Heart right ventricle (tissue), 16 donors: ENCODE data around the gene NDUFS6. TPM values are rescaled to one million over a fixed set of nuclear protein-coding genes. Genes with fewer than 3 reads are reported as not detected.

ENCODE experiments used
- ATAC-seq, 8 donors: fragments of 200-7000 bp; cut with Tn5 transposase; one replicate each; pipeline ENCODE4 v1.9.1; 2020; ENCODE audit warnings: mild to moderate bottlenecking in 8 of 8, moderate library complexity in 8 of 8, moderate number of reproducible peaks in 1 of 8
- DNase-seq, 2 donors: peaks; one replicate each; pipeline ENCODE4 v3.0.0-alpha.2; 2020
- H3K27ac ChIP-seq, 10 donors: fragments of 200-600 bp; sonication (generic) in 2 of 10; one replicate each; pipeline versions ENCODE4 v1.5.0 to v1.8.0; 2020 to 2022; ENCODE audit warnings: mild to moderate bottlenecking in 3 of 10
- H3K27me3 ChIP-seq, 7 donors: fragments of 200-600 bp; one replicate each; pipeline ENCODE4 v1.8.0; 2021 to 2022; ENCODE audit warnings: mild to moderate bottlenecking in 2 of 7
- H3K36me3 ChIP-seq, 9 donors: fragments of 200-600 bp; sonication (generic) in 1 of 9; one replicate each; pipeline versions ENCODE4 v1.5.0 to v1.8.0; 2020 to 2022; ENCODE audit warnings: mild to moderate bottlenecking in 2 of 9
- H3K4me1 ChIP-seq, 9 donors: fragments of 200-600 bp; sonication (generic) in 1 of 9; one replicate each; pipeline versions ENCODE4 v1.5.0 to v1.8.0; 2020 to 2022; ENCODE audit warnings: mild to moderate bottlenecking in 4 of 9
- H3K4me3 ChIP-seq, 10 donors: fragments of 200-600 bp; sonication (generic) in 2 of 10; one replicate each; pipeline versions ENCODE4 v1.5.0 to v1.8.0; 2020 to 2022; ENCODE audit warnings: mild to moderate bottlenecking in 7 of 10, moderate library complexity in 2 of 10
- H3K9me3 ChIP-seq, 11 donors: fragments of 200-600 bp in 10 of 11; sonication (generic) in 2 of 11; one replicate each; pipeline versions ENCODE4 v1.5.0 to v1.8.0; 2013 to 2022; ENCODE audit warnings: mild to moderate bottlenecking in 2 of 11, control low read depth in 1 of 11, moderate library complexity in 1 of 11
- CTCF ChIP-seq, 9 donors: fragments of 200-600 bp; sonication (generic) in 2 of 9; IDR thresholded peaks; one replicate each; pipeline versions ENCODE4 v1.5.0 to v1.8.0; 2021 to 2022; ENCODE audit warnings: antibody characterized with exemption in 9 of 9, mild to moderate bottlenecking in 5 of 9, moderate library complexity in 1 of 9
- WGBS, 2 donors: extraction: QIAGEN DNeasy Blood & Tissue Kit; methylation state at CpG; one replicate each; pipeline ENCODE4 v1.1.7; 2013; ENCODE audit warnings: inconsistent platforms in 1 of 2; 5-methylcytosine and 5-hydroxymethylcytosine counted together
- intact Hi-C, 10 donors: fragments of 100-400 bp; cut with DNase I; formaldehyde crosslinking; loops; one replicate each; pipeline versions ENCODE4 v1.11.1 to v1.14.2; 2022
- polyA plus RNA-seq, 2 donors: library from polyadenylated mRNA; stranded (reverse); fragments of 200-250 nt; gene quantifications; one replicate each; pipeline ENCODE4 v1.2.3, GENCODE V29; 2013
- total RNA-seq, 10 donors: library from RNA; stranded (reverse); fragmentation: NEBNext Ultra II Directional in 3 of 10; extraction: Animal tissue kit (Norgen Biotek cat#: 25700) in 3 of 10; gene quantifications; one replicate each; pipeline versions ENCODE4 v1.2.1 to v1.2.4, GENCODE V29; 2021 to 2023
- donor health status: Arrhythmogenic right ventricular cardiomyopathy.
- donor health status: ischemic (EF 13 %, LVEDD 7.1; RV severe dilation, severe dysfunction).
- donor health status: healthy with polysubstance abuse.
- donor health status: DM: no; HTN: yes; CAD: no.
- donor health status: DM: no; HTN: no; CAD: no.
- donor health status: ischemic (EF 25% LVEDD 6.9; RV normal size, moderate dysfunction).
- donor health status: ischemic (EF 25% LVEDD 5.7; RV mildly dilated, moderate dysfunction).
- donor health status: healthy.
- donor health status: DM: yes; HTN: yes; CAD: no.
- donor health status: Ischemic cardiomyopathy.
- donor health status: ischemic (EF 35%, LVEDD 5.7; RV mildly dilated, moderate dysfunction).
- donor health status: nonischemic (EF 11% LVEDD 7.7; RV severe dilation, severe dysfunction).
- donor health status: DM: yes; HTN: yes; CAD: no.
- donor health status: PGD.
- donor health status: ischemic (EF 29% LVEDD 5.4; RV normal size, mild dysfunction).
- donor health status: nonischemic (EF 23%, LVEDD 6.1; RV moderate dilation, normal function).

Gene NDUFS6
- total and polyA plus RNA-seq, 12 donors: 60.2 to 198 (median 87.9) TPM

DNA sequence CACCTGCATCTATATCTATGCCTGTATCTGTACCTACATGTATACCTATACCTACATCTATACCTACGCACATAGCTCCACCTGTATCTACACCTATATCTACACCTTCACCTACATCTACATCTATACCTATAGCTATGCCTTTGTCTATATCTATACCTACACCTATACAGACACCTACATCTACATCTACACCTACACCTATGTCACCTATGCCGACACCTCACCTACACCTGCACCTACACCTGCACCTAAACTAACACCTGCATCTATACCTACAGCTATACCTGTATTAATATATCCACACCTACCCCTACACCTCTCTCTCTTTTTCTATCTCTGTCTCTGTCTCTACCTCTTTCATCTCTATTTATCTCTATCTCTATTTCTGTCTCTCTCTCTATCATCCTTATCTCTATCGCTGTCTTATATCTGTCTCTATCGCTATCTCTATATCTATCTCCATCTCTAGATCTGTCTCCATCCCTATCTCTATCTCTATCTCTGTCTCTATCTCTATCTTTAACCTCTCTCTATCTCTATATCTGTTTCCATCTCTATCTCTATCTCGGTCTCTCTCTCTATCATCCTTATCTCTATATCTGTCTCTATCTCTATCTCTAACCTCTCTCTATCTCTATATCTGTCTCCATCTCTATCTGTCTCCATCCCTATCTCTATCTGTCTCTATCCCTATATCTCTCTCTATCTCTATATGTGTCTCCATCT is 43.7 kb downstream of the NDUFS6 start:
- peaks cover 0 to 13% (median 4%) of the 10 kb centered on the region in 9 donors for H3K4me1 ChIP-seq
- peaks cover 0 to 34% (median 24%) of the 10 kb centered on the region in 7 donors for H3K27me3 ChIP-seq
- no peak for TF ChIP-seq CTCF (IDR thresholded peaks at IDR 0.05)
- H3K4me3 ChIP-seq: no peak overlapping the region
- no peak overlapping the region for H3K27ac ChIP-seq
- intact Hi-C loops: no loop called here
- no peaks in the 10 kb centered on the region for H3K9me3 ChIP-seq
- no peaks in the 10 kb centered on the region for H3K36me3 ChIP-seq
- DNase-seq (no peak), ATAC-seq (no peak)
- 92 to 95% methylated on average over 5 of the region's 5 CpGs for WGBS, 2 donors

DNA sequence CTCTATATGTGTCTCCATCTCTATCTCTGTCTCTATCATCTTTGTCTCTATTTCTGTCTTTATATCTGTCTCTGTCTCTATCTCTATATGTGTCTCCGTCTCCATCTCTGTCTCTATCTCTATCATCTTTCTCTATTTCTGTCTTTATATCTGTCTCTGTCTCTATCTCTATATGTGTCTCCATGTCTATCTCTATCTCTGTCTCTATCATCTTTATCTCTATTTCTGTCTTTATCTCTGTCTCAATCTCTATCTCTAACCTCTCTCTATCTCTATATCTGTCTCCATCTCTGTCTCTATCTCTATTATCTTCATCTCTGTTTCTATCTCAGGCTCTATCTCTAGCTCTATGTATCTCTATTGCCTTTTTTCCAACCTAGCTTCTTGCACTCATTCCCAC is 44.5 kb downstream of the NDUFS6 start:
- no peak for ATAC-seq
- Histone ChIP-seq H3K4me3 (no peak overlapping the region), H3K4me1 (peaks cover 0 to 13% (median 4%) of the 10 kb centered on the region in 9 donors), H3K27me3 (peaks cover 0 to 34% (median 24%) of the 10 kb centered on the region in 7 donors), H3K27ac (no peak overlapping the region), H3K36me3 (no peaks in the 10 kb centered on the region), H3K9me3 (no peaks in the 10 kb centered on the region)
- no peak for DNase-seq
- 93 to 94% methylated on average over 1 of the region's 1 CpG for WGBS, 2 donors
- intact Hi-C loops: no loop called here
- no peak for TF ChIP-seq CTCF (IDR thresholded peaks at IDR 0.05)

GRCh38 chr5:1846583-1846982 is 45.4 kb downstream of the NDUFS6 start:
- ATAC-seq: no peak
- H3K9me3 ChIP-seq: no peaks in the 10 kb centered on the region
- H3K27me3 ChIP-seq: peaks cover 0 to 33% (median 23%) of the 10 kb centered on the region in 7 donors
- H3K36me3 ChIP-seq: no peaks in the 10 kb centered on the region
- intact Hi-C loops: no loop called here
- no peak overlapping the region for H3K4me3 ChIP-seq
- TF ChIP-seq CTCF (IDR thresholded peaks at IDR 0.05): no peak
- DNase-seq: no peak
- H3K27ac ChIP-seq: no peak overlapping the region
- H3K4me1 ChIP-seq: peaks cover 0 to 4% (median 0%) of the 10 kb centered on the region in 9 donors
- WGBS, 2 donors: 86 to 88% methylated on average over 13 of the region's 13 CpGs

- H3K9me3 ChIP-seq: no peaks in the 10 kb centered on the region
- peaks cover 0 to 37% (median 24%) of the 10 kb centered on the region in 7 donors for H3K27me3 ChIP-seq
- TF ChIP-seq CTCF (IDR thresholded peaks at IDR 0.05): no peak
- intact Hi-C loops: no loop called here
- no peaks in the 10 kb centered on the region for H3K4me1 ChIP-seq
- no peak overlapping the region for H3K27ac ChIP-seq
- DNase-seq (no peak), ATAC-seq (no peak)
- H3K36me3 ChIP-seq: no peaks in the 10 kb centered on the region
- H3K4me3 ChIP-seq: no peak overlapping the region
- WGBS, 2 donors: 77 to 79% methylated on average over 10 of the region's 10 CpGs
Measured at GRCh38 chr5:1847056-1847455, 45.8 kb downstream of the NDUFS6 start.
